T-helper 2 cell treated with Interferon-gamma antibody and Interleukin-4, amounts not matched to agents 5 μg/mL and 100 μg/mL, for 36 hours (primary cell): ENCODE measurements around the gene RAET1L.
"Not testable (repeated sequence)": the region's sequence is repeated elsewhere in the genome, so short reads cannot be mapped to it uniquely, and the experiment has no call there.

Experiments
- DNase-seq: peaks from one replicate; pipeline ENCODE4 v3.0.0; 2021; ENCODE audit warnings: low spot score
- H3K27ac Mint-ChIP-seq: one replicate; pipeline ENCODE4 v1.8.0; 2021; ENCODE audit warnings: mild to moderate bottlenecking, mixed read lengths
- H3K27me3 Mint-ChIP-seq: one replicate; pipeline ENCODE4 v1.8.0; 2021; ENCODE audit warnings: low read depth, mixed read lengths
- H3K36me3 Mint-ChIP-seq: one replicate; pipeline ENCODE4 v1.8.0; 2021; ENCODE audit warnings: low read depth, mixed read lengths
- H3K4me1 Mint-ChIP-seq: one replicate; pipeline ENCODE4 v1.8.0; 2021; ENCODE audit warnings: low read depth, mixed read lengths
- H3K4me3 Mint-ChIP-seq: one replicate; pipeline ENCODE4 v1.8.0; 2022; ENCODE audit warnings: mild to moderate bottlenecking, moderate library complexity, mixed read lengths
- H3K9me3 Mint-ChIP-seq: one replicate; pipeline ENCODE4 v1.8.0; 2021; ENCODE audit warnings: mixed read lengths

The RAET1L gene

GRCh38 chr6:149984773-149985172, 40.6 kb downstream of the RAET1L start:
- H3K4me3 Mint-ChIP-seq = no peak overlapping the region
- no peak overlapping the region for H3K27ac Mint-ChIP-seq
- peaks cover 17% of the 10 kb centered on the region for H3K9me3 Mint-ChIP-seq
- peaks cover 6% of the 10 kb centered on the region for H3K36me3 Mint-ChIP-seq
- peaks cover 93% of the 10 kb centered on the region for H3K27me3 Mint-ChIP-seq
- H3K4me1 Mint-ChIP-seq = peaks cover 17% of the 10 kb centered on the region
- DNase-seq = no peak

- H3K9me3 Mint-ChIP-seq = peaks cover 7% of the 10 kb centered on the region
- H3K36me3 Mint-ChIP-seq = peaks cover 2% of the 10 kb centered on the region
- peaks cover 7% of the 10 kb centered on the region for H3K4me1 Mint-ChIP-seq
- H3K4me3 Mint-ChIP-seq = no peak overlapping the region
- DNase-seq = no peak
- no peak overlapping the region for H3K27ac Mint-ChIP-seq
- peaks cover 92% of the 10 kb centered on the region for H3K27me3 Mint-ChIP-seq
Measured at GRCh38 chr6:149983145-149983544, 42.2 kb downstream of the RAET1L start.

- Mint-ChIP-seq H3K4me1 (peaks cover 9% of the 10 kb centered on the region), H3K27ac (no peak overlapping the region), H3K36me3 (no peaks in the 10 kb centered on the region), H3K9me3 (no peaks in the 10 kb centered on the region), H3K27me3 (peaks cover 92% of the 10 kb centered on the region), H3K4me3 (no peak overlapping the region)
- no peak for DNase-seq
Measured at GRCh38 chr6:149979293-149979692, 46.0 kb downstream of the RAET1L start.

GRCh38 chr6:149978610-149979009, 46.7 kb downstream of the RAET1L start:
- Mint-ChIP-seq H3K9me3 (no peaks in the 10 kb centered on the region), H3K27ac (no peak overlapping the region), H3K27me3 (peaks cover 94% of the 10 kb centered on the region), H3K36me3 (no peaks in the 10 kb centered on the region), H3K4me1 (peaks cover 11% of the 10 kb centered on the region), H3K4me3 (no peak overlapping the region)
- DNase-seq = no peak

GRCh38 chr6:149977221-149977620, 48.1 kb downstream of the RAET1L start:
- DNase-seq = no peak
- peaks cover 11% of the 10 kb centered on the region for H3K4me1 Mint-ChIP-seq
- H3K9me3 Mint-ChIP-seq = no peaks in the 10 kb centered on the region
- H3K4me3 Mint-ChIP-seq = no peak overlapping the region
- H3K27me3 Mint-ChIP-seq = peaks cover 91% of the 10 kb centered on the region
- H3K36me3 Mint-ChIP-seq = no peaks in the 10 kb centered on the region
- no peak overlapping the region for H3K27ac Mint-ChIP-seq

GRCh38 chr6:149975400-149975799, 49.9 kb downstream of the RAET1L start:
- Mint-ChIP-seq H3K9me3 (no peaks in the 10 kb centered on the region), H3K27ac (no peak overlapping the region), H3K27me3 (peaks cover 75% of the 10 kb centered on the region), H3K36me3 (no peaks in the 10 kb centered on the region), H3K4me1 (peaks cover 4% of the 10 kb centered on the region), H3K4me3 (no peak overlapping the region)
- DNase-seq = no peak

- Mint-ChIP-seq H3K27me3 (peaks cover 77% of the 10 kb centered on the region), H3K36me3 (no peaks in the 10 kb centered on the region), H3K4me1 (peaks cover 4% of the 10 kb centered on the region), H3K27ac (no peak overlapping the region), H3K4me3 (no peak overlapping the region), H3K9me3 (no peaks in the 10 kb centered on the region)
- DNase-seq = no peak
Measured at GRCh38 chr6:149974825-149975224, 50.5 kb downstream of the RAET1L start.

GRCh38 chr6:149974394-149974793, 50.9 kb downstream of the RAET1L start:
- not testable (repeated sequence) for H3K36me3 Mint-ChIP-seq, H3K9me3 Mint-ChIP-seq, H3K4me3 Mint-ChIP-seq, H3K27ac Mint-ChIP-seq, H3K4me1 Mint-ChIP-seq, DNase-seq
- peaks cover 77% of the 10 kb centered on the region for H3K27me3 Mint-ChIP-seq

- Mint-ChIP-seq H3K9me3 (no peaks in the 10 kb centered on the region), H3K36me3 (peaks cover 2% of the 10 kb centered on the region), H3K27me3 (peaks cover 72% of the 10 kb centered on the region), H3K4me3 (no peak overlapping the region), H3K4me1 (peaks cover 13% of the 10 kb centered on the region), H3K27ac (no peak overlapping the region)
- DNase-seq = no peak
Measured at GRCh38 chr6:149969635-149970034, 55.7 kb downstream of the RAET1L start.

GRCh38 chr6:149968909-149969308, 56.4 kb downstream of the RAET1L start:
- peaks cover 14% of the 10 kb centered on the region for H3K4me1 Mint-ChIP-seq
- H3K36me3 Mint-ChIP-seq, H3K4me3 Mint-ChIP-seq, H3K27ac Mint-ChIP-seq, DNase-seq, H3K9me3 Mint-ChIP-seq: not testable (repeated sequence)
- peaks cover 71% of the 10 kb centered on the region for H3K27me3 Mint-ChIP-seq
